NCI-H2029 treated with DMSO at 0.1 percent for 48 hours (cell line): ENCODE measurements around the gene EGFR.
A peak's percentile ranks its signal among the peaks of the same experiment; 100 is the strongest.

ENCODE experiments used
- DNase-seq: peaks from one replicate; lab custom pipeline; 2025; lab: John Stamatoyannopoulos, UW

Gene EGFR

DNA sequence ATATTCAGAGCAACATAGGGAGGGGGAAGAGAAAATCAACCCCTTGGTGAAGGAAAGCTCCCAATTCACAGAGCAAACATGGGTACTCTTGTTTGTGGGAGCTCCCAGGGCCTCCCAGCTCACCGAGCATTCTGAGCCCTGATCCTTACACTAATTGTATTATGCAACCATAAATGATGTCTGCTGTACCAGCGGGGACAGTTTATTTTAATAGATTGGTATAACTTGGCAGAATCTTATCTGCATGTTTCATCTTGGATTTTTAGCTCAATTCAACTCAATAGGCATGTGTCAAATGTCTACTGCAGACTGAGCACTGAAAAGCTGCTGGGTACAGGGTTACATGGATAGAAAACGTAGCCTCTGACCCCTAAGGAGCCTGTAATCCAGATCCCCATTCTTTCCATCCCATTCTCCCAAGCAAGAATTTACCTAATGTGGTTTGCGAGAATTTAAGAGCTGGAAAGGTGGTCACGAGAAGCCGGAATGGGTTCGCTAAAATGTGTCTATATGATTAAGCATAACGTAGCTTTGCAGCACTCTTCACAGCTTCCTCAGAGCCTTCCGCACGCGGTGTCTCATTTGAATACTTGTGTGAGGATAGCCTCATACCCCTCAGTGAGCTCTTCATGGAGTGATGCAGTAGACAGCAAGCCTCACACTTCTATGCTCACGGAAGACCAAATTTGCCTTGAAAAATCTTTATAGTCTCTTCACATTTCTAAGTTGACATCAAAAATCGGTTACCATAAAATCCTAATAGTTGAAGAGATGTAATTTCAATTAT lies 18.3 kb downstream of the EGFR start:
- DNase-seq = no peak

GRCh38 chr7:55043691-55044370 lies 25.0 kb downstream of the EGFR start:
- no peak for DNase-seq

DNA sequence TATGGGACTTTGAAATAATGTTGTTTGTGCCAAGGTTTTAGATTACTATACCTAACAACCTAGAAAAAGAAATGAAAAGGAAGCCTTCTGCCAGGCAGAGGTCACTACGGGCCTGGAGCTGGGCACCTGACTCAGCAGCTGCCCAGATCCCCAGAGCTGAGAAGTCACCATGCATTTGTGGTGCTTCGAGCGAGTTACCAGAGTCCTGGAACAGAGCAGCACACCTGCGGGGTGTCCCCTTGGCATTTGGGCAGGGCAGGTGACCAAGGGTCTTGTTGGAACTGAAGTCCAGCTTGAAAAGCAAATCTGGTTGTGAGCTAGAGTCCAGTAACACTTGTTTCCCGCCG lies 25.5 kb downstream of the EGFR start:
- DNase-seq = no peak

- no peak for DNase-seq
These were observed 26.0 kb downstream of the EGFR start for GRCh38 chr7:55044791-55045190.

- DNase-seq = no peak
These were observed 27.9 kb downstream of the EGFR start for GRCh38 chr7:55046582-55047342.

GRCh38 chr7:55048221-55048859 lies 29.5 kb downstream of the EGFR start:
- peak; percentile 87 for DNase-seq

GRCh38 chr7:55050281-55050680 lies 31.5 kb downstream of the EGFR start:
- no peak for DNase-seq

GRCh38 chr7:55052081-55052480 lies 33.3 kb downstream of the EGFR start:
- DNase-seq = no peak

DNA sequence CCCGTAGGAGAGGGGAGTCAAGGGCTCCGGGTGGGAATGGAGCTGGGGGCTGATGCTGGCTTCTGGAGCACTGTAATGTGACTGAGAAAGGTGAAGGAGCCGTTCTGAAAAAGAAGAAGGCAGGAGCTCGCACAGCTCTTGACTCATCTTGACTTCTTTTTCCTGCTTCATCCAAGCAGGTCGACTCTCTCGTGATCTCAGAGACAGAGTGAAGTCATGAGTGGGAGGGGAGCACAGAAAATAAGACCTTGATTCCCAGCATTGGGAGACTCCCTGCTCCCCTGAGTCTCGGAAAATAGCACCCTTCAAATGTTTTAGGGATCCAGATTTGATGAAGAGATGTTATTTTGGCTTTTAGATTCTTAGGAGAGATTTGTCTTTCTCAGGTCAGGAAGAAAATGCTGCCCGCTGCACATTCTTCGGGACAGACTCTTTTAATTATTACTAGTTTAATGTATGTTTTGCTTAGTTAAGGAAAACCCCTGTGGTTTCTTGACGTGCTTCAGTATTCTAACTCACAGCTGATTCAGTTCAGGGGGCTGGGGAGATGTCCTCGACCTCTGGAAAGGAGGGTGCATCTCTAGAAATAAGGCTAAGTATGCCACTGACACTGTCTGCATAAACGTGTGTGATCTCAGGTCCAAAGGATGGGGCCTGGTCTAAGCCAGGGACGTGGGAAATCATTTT lies 34.1 kb downstream of the EGFR start:
- no peak for DNase-seq

DNA sequence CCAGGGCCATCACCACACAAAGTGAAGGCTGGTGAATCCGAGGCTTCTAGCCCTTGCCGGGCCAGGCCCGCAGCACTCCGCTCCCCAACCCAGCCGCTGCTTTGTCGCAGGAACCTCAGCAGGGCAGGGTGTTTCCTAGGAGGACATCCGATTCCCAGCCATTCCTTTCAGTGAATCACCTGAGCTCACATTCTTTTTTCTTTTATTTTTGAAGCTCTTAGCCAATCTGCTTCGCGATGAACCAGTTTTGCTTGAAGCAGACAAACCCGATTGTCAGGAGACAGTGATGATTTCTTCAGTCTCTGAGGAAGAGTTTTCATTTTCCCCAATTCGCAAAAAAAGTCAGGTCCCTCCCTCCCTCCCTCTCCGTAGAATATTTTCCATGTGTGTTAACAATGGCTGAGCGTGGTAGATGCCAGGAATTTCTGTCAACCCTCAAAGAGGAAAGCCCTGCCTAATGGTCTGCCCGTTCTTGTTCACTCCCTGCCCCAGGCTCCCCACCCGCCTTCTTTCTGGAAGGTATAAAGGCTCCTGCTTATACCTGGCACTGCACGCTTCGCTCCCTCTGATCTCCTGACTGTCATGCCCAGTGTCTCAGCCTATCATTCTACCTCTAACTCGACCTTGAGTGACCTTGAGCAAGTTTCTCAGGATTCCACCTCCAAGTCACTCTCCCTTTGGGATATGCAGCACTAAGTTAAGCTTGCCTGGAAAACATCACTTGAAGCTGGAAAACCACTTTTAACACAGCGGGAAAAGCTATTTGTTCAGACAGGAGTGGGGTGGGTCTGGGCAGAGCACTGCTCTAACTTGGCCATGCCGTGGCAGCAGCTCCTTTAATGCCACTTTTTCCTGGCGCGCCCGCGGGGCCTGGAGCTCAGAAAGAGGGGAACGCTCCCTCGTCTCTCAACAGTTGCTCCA lies 35.1 kb downstream of the EGFR start:
- no peak for DNase-seq

DNA sequence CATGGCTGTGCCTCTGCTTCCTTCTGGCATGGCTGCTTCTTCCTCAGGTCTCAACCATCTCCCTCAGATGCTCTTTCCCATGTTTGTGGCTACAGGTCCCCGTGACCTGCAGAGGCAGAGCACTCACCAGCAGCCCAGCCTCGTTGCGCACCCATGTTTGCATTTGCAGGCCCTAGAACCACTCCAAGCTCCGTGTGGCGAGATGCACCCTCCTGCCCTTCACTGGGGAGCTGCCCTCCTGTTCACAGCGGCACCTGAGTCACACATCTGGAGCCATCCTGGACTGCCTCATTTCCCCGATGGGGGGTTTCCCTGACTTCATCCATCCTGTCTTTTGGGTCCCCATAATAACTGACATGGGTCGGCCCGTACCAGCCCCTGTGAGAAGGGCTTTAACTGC lies 35.9 kb downstream of the EGFR start:
- no peak for DNase-seq

- no peak for DNase-seq
These were observed 36.7 kb downstream of the EGFR start for GRCh38 chr7:55055479-55055878.

DNA sequence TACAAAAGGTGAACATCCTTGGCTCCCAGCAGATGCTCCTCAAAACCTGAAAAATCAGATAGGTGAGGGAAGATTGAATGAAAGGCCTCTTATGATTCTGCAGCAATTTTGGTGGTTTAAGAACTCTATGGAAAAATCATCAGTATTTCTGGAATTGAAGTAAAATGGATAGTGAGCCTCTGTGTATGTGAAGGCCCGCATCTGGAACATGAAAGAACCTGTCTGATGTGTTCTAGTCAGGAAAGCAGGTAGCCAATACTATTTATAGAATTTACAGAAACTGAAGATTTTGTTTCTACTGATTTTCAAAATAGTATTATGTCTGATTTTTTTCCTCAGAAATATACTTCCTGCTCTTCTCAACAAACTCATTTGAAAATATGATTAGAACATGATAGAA lies 37.3 kb downstream of the EGFR start:
- DNase-seq = no peak

DNA sequence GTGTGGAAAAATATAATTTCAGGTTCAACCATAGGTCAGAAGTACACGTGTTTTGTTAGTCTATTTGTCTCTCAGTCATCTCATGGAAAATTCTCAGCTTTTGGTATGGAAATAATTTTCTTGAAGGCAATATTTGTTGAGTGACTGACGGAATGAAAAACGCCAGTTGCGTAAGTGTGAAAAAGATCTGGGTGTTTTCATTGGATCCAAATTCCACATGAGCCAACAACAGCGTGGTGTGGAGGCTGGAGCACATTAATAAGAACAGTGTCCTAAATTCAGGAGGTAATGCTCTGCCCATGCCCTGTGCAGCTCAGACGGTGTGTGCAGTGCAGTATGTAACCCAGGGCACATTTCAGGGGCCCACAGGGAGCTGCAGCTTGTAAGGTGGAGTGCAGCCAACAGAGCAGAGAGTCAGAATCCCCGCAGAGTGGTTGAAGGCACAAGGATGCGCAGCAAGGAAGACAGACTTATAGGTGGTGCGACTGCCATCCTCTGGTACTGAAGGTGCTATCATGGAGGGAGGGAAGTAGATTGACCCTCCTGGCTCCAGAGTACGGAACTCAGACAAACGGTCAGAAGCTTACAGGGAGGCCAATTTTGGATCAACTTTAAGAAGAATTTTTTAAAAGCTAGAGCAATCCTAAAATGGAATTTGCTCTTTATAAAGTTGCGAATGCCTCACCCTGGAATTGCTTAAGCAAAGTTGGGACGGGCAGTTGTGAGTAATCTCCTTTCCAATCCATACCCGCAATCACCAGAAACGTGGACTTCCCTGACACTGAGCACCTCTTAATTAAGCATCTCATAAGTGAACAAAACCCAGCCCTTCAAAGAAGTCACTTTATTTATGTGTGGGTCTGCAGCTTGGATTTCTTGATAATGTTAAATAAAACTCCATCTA lies 38.0 kb downstream of the EGFR start:
- no peak for DNase-seq

DNA sequence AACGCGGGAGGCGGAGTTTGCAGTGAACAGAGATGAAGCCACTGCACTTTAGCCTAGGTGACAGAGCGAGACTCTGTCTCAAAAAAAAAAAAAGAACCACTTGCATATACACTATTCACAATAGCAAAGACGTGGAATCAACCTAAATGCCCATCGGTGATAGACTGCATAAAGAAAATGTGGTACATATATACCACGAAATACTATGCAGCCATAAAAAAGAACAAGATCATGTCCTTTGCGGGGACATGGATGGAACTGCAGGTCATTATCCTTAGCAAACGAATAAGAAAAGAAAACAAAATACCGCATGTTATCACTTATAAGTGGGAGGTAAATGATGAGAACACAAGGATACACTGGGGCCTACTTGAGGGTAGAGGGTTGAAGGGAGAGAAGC lies 39.5 kb downstream of the EGFR start:
- no peak for DNase-seq

- no peak for DNase-seq
These were observed 40.2 kb downstream of the EGFR start for GRCh38 chr7:55059021-55059420.

DNA sequence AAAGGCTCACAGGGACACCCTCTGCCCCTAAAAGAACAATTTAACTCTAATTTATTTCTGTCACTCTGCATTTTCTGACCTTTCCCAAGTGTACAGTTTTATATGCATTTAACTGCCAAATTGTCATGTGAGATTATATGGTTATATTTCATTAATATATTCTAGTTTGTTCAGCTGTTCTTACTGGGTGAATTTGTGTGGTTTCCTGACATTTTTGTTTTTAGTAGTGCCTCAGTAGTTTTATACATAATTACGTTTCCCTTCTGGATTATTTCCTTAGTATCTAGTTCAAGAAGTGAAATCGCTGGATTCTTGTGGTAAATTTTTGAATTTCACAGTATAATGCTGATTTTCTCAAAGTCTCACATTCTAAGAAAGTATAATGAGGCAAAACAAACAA lies 41.3 kb downstream of the EGFR start:
- no peak for DNase-seq

GRCh38 chr7:55060636-55061022 lies 41.8 kb downstream of the EGFR start:
- peak; percentile 65 for DNase-seq

- no peak for DNase-seq
These were observed 43.1 kb downstream of the EGFR start for GRCh38 chr7:55061726-55062499.
